ENCODE data around the gene RAP1GAP.

DNA sequence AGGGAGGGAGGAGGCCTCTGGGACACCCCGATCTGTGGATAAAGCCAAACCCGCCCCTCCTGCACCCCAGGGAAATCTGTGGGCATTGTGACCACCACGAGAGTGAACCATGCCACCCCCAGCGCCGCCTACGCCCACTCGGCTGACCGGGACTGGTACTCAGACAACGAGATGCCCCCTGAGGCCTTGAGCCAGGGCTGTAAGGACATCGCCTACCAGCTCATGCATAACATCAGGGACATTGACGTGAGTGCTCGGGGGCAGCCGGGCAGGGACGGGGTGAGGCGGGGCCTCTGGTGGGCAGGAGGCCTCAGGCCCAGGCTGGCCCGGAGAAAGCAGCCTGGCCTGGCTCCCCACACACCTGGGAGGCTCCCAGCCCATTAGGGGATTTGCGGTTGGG is 105.2 kb downstream of the RAP1GAP start:
- TF ChIP-seq, protein P1, sequence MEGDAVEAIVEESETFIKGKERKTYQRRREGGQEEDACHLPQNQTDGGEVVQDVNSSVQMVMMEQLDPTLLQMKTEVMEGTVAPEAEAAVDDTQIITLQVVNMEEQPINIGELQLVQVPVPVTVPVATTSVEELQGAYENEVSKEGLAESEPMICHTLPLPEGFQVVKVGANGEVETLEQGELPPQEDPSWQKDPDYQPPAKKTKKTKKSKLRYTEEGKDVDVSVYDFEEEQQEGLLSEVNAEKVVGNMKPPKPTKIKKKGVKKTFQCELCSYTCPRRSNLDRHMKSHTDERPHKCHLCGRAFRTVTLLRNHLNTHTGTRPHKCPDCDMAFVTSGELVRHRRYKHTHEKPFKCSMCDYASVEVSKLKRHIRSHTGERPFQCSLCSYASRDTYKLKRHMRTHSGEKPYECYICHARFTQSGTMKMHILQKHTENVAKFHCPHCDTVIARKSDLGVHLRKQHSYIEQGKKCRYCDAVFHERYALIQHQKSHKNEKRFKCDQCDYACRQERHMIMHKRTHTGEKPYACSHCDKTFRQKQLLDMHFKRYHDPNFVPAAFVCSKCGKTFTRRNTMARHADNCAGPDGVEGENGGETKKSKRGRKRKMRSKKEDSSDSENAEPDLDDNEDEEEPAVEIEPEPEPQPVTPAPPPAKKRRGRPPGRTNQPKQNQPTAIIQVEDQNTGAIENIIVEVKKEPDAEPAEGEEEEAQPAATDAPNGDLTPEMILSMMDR (IDR thresholded peaks at IDR 0.05): no peak
- no peak for TF ChIP-seq POLR2A (IDR thresholded peaks at IDR 0.05)
